DMS53 treated with DMSO at 0.1 percent for 48 hours (cell line): ENCODE data around the gene CCBE1.

Experiments
- DNase-seq: peaks from one replicate; lab custom pipeline; 2025; ENCODE audit not compliant: unreplicated experiment; lab: John Stamatoyannopoulos, UW

Gene CCBE1

DNA sequence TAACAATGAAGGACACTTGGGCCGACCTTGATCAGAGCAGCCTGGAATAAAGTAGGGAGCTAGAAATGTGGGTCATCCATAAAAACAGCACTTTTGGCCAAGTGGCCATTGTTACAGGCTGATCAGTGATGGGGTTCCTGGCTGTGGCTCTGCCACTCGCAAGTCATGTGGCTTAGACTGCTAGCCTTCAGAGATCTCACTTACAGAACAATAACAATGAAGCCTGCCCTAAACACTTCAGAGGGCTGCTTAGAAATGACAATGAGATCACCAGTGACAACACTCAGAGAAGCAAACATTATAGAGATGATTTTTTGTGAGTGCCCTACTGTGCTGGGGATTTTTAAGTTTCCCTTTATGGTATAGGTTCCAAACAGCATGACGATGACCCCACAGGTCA is 230.2 kb downstream of the CCBE1 start:
- peak; percentile 19 for DNase-seq

DNA sequence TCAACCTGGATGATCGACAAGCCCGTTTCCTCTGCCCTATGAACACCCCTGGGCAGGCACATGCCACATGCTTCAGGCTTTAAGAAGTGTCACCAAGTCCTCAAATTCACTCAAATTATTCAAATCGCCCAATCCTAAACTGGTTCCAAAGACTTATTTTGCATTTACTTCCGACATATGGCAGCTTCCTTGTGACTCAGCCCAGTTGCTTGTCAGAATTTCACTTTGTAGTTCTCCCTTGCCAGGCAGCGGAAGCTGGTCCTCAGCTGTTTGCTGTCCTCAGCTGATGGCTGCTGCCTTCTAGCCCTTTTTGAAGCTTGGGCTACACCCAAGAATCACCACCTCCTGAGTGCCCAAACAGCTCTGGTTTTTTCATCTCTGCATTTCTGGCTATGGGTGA is 232.7 kb downstream of the CCBE1 start:
- no peak for DNase-seq

DNA sequence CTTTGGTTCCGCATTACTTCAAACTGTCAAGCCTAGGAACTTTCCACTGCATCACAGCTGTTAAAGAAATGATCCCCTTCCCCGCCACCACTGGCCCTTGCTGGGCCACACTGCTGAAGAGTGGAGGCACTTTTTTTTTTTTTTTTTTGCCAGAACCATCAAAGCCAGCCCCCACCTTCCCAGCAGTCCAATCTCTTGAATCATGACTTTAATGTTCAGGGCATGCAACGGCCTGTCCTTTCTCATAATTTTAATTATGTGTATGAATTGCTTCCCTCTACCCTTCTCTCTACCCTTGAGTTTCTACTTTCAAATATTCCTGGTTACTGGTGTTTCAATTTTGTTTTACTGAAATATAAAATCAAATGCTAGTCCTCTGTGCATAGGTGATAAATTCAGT is 236.1 kb downstream of the CCBE1 start:
- DNase-seq = no peak

DNA sequence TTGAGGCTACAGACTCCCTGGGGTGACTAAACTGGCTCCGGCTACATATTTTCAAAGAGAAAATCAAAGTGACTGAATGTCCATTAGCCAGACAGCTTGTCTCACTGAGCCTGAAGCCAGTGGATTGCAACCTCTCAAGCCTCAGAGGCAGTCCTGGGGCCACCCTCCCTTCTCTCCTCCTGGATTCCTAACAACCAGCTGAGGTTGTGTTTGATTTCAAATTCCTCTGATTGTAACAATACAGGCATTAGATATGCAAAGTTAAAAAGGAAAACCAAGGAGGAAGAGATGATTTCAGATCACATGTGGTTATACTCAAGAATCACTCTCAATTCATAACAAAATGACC is 237.2 kb downstream of the CCBE1 start:
- no peak for DNase-seq

DNA sequence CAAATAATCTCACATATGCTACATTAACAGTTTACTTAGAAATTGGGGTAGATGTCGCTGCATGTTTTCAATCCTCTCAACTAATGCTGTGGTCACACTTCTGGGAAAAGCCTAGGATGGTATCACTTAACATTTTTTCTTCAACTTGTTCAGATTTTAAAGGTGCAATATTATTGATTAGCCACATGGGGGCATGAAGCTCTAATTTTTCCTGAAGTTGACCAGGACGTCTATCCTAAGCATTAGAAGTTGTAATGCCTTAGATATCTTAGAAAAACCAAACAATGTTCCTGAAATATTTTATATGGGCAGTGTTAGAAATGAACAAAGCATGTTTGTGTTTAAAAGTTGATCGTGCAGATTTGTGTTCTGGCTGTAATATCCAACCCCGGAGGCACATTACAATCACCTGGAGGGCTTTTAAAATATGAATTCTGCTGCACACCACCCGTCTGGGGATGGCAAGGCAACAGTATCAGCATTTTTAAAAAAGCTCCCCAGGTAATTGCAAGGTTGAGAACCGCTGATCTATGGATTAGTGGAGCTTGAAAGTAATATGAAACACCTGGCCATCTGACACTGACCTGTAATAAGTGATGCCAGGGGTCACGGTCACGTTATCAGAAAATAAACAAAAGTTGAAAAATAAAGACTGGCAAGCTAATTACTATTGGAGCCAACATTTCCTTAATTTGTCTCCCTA is 237.7 kb downstream of the CCBE1 start:
- peak; percentile 75 for DNase-seq

DNA sequence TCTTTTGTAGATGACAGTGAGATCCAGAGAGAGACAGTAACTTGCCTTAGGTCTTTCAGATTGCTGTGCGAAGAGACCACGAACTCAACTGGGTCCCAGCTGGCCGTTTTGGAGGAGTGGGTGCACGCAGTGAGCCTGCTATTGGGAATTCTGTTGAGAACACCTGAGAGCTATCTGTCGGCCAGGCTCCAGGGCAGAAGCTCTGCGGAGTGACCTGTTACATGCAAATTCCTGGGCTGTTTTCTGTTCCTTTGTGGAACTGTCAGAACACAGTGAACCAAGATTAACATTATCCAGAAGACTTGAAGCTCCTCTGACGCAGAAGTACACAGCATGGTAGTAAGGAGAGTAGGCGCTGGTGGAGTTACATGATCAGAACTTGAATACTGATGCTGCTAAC is 238.6 kb downstream of the CCBE1 start:
- no peak for DNase-seq

DNA sequence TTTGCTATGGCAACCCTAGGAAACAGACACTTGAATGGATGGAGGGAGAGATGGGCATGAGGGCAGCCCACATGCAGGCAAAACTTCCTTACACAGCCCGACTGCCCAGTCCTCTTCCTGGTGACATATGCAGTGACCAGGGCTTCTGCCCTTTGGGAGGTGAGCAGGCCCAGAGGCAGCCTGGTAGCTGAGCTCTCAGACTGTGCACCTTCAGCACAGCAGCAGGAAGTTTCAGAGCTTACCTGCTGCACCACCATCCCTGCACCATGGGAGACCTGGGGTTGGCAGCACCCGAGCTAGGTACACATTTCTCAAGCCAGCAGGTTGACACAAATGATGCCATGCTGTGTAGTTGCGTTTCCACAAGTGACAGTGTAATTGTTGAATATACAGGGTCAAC is 240.6 kb downstream of the CCBE1 start:
- DNase-seq = no peak

DNA sequence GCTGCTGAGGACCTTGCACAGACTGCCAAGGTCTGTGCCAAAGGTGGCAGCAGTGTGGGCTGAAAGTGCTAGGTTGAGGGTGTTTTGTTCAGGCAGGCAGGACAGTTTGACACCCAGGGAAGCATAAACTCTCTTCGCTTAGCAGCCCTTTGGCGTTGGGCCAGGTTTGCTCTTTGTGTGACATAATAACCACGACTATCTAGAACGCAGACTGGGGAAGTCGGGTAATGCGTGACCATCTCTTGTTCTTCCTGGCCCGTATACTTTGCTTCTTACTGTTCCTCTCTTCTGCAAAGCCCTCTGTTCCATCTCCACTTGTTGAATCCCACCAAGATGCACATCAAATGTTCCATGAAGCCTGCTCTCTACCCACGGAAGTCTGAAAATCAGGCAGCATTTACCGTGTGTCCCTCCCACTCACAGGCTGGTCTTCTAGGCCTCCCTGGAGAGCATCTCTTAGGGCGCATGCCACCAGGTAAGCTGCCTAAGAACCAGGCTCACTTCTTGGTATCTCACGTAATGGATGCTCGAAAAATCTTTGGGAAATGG is 241.4 kb downstream of the CCBE1 start:
- DNase-seq = no peak

DNA sequence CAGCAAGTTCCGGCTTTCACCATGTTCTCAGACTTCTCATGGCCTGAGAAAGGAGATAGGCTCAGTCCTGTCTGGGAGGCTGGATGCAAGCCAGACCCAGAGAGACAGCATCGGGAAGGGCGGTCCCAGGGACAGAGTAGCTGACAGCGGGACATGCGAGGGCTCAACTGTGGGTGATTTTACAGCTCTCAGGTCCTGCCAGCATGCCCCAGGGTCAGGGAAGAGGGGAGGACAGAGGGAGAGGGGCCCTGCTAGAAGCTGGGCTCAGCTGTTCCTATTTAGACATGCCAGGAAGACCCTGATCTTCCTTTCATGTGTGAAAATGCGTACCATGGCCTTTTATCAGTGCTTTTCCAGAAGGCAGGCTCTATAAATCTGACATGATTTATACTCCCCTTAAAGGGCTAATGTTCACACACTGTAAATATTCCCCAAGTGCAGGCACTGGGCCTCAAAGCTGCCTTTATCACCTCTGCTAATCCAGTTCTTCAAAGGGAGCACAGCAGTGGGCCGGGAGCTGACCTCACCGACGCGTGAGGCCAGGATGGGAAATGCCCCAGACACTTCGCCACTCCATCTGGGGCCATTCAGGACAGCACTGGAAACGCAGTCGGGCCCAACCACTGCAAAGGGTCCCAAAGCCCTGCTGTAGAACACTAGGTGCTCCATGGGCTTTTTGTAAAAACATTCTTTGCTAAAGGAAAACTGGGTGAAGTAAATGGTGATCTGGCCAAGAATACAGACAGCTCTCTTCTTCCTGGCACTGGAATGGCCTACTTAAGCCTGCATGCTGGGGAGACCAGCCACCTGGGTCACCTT is 242.1 kb downstream of the CCBE1 start:
- no peak for DNase-seq

DNA sequence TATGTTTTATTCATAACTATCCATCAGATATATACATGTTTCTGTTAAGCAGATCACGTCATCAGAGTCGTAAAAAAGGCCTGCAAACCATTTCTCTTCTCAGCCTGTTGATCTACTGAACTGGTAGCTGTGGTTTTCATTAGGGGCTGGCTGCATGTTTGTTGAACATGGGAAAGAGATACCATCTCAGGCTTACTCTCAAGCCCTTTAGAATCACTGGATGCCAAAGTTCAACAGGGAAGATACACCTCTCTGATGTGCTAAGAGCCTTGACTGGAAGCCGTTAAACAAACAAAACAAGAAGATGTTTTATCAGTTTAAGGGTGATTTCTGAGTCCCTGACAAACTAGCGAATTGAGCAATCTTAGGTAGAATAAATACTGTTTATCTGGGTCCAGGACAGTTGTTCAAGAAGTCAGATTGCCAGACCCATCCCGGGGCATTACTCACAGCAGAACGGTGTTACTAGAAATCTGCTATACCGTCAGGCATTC is 243.7 kb downstream of the CCBE1 start:
- no peak for DNase-seq

DNA sequence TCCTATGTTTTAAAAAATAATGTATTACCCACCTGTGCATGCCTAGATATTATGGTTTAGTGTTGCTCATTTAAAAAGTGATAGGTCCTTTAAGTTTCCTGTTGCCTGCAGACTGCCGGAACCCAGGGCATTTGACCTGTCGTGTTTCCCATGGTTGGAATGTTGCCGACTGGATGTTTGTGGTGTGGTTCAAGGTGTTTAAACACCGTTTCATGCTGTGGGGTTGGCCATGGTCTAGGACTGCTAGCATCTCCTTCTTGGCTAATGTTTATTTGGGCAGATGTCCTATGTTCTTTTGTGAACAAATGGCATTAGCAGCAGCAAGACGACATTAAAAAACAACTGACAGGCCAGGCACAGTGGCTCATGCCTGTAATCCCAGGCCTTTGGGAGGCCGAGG is 245.3 kb downstream of the CCBE1 start:
- no peak for DNase-seq

DNA sequence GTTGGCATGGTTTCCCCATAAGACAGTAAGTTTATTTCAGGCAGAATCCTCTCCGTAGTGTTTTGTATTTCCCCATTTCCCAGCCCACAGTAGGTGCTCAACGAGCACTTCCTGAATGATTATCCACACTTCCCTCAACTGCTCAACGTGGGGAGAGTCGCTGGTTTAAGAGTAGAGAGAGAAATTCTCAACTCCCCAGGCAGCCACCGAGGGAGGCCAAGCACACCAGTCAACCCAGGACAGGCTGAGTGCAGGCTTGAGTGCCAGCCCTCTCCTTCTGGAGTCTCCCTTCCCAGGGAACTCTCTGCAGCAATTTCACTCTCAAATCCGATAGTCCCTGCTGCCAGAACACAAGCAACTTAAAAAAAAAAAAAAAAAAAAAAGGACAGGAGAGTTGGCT is 246.2 kb downstream of the CCBE1 start:
- no peak for DNase-seq

DNA sequence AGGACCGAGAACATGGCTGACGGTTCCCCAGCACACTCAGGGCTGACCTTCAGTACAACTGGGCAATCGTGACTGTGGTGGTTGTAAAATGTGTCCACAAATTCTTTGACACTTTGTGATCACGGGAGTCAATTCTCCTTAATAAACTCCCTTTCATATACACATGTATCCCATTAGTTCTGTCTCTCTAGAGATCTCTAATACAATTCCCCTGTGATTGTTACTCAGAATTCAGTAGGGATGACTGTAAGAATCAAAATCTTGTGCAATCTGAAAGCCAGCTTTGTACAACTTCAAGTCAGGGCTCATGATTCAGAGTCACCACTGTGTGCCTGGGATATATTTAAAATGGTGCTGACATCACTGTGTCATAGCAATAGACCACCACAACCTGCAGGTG is 248.7 kb downstream of the CCBE1 start:
- no peak for DNase-seq

DNA sequence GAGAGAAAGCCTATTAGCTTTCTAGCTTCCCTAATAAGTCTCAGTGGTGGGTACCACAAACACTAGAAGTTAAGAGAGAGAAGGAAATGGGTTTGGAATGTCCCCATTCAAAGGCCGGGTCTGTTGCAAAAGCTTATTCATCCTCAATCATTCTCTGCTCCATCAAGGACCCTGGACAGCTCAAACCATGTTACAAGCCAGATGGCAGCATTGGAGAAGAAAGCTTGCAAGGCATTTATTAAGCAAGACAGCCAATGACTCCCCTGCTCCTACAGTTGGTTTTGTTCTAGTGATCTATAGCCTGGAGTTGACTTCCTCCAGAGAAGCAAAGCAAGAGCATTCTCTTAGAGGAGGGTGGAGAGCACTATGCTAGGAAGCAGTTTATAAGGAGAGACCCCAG is 251.2 kb downstream of the CCBE1 start:
- no peak for DNase-seq

DNA sequence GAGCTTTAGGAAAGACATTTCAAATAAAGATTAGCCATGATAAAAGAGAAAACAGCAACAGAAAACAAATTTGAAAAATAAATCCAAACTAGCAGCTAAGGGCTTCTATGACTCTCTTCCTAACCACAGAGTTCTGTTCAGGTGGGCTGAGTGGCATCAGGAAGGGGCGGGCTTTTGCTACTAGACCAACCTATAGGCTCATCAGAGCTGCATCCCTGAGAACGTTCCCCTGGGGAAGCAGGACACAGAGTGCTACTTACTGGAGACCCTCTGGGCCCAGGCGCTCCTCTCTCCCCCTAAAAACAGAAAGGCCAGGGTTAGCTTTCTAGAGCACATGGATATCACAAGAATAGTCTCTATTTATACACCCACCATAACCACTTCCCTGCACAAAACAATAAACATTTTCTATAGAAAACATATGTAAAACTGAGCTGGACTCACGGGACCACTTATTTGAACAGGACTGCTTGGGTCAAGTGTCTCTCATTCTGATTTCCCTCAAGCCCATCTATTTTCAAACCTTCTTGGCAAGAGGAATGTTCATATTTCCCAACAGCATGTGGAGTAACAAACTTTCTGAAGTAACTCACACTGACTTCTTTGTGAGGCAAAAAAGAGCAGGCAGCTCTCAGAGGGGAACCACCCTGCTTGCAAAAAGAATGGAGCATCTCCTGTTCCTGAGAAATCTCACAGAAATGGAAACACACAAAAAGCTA is 259.2 kb downstream of the CCBE1 start:
- no peak for DNase-seq

DNA sequence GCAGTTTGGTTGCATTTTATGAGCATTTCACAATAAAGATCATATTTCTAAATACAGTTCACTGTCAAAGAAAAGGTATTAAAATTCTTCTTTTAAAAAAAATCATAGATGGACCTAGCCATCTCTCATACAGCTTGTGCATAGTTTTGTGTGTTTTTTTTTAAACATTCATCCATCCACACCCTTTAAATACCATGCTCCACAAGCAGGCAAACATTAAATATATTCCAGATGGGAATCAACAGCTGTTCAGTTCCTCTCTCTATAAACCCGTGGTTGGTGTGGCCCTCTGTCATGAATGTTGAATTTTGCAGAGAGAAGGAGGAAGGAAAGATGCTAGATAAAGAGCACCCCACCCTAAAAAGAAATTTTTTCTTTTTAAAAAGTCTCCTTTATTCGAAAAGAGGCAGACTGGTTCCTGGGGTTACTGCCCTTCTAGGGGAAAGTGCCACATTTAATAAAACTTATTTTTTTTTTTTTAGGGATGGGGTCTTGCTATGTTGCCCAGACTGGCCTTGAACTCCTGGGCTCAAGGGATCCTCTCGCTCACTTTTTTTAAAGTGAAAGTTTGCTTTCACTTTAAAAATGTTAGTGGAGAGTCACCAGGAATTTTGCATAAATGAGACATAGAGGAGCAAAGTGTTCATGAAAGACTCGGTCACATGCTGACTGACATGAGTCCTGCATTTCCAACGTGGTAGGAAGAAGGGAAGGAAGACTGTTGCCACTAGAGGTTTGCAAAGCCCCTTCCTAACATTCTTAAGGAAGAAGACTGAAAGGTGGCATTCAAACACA is 264.2 kb downstream of the CCBE1 start:
- no peak for DNase-seq

DNA sequence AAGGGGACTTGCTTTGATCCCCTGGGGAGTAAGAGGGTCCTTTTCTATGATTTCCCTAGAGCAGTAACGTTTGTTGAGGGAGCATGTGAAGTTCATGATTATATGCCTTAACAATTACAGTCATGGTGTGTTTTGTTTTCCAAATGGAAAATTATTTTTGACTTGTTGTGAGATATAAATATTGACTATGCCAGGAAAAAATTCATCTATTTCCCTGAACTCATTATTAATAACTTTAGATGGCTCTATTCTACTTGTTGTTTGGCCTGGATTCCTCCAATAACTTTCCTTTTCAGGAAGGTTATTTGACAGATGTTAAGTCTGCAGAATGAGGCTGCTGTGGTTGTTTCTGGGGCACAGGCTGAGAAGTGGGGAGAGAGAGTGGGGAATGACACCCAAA is 266.1 kb downstream of the CCBE1 start:
- no peak for DNase-seq

DNA sequence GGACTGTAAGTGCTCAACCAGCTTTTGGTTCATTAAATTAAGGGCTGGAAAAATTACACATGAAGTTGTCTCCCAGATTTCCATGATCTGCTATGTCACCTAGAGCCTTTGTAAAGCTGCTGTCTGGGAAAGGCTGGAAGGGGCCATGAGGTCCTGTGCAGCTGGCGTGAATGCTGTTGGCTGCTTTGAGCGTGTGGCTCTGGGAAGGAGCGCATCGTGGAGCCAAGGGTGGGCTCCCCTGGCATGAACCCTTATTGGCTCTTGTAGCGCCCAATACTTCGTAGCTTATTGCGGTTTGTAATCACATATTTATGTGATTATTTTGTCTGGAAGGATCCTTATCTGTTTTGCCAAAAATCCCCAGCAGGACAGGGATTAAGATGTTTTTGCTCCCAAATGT is 267.6 kb downstream of the CCBE1 start:
- no peak for DNase-seq

DNA sequence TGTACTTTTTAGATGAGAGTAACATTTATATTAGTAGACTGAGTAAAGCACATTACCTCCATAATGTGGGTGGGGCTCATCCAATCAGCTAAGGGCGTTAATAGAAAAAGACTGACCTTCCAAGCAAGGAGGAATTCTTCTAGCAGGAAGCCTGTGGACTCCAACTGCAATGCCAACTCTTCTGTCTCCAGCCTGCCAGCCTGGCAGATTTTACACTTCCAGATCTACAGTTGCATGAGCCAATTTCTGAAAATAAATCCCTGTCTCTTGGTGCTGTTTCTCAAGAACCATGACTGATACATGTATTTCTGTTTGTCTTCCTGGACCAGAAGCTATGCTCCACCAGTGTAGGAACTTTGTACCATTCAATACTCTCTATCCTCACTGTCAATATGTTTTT is 269.2 kb downstream of the CCBE1 start:
- DNase-seq = no peak

DNA sequence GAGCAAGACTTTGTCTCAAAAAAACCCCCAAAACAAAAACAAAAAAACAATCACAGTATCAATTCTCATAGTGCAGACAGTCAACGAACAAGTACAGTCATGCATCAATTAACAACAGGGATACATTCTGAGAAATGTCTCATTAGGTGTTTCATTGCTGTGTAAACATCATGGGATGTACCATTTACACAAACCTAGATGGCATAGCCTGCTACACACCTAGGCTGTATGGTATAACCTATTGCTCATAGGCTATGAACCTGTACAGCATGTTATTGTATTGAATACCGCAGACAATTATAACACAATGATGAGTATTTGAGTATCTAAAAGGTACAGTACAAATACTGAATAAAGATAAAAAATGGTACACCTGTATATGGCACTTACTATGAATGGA is 270.4 kb downstream of the CCBE1 start:
- no peak for DNase-seq

DNA sequence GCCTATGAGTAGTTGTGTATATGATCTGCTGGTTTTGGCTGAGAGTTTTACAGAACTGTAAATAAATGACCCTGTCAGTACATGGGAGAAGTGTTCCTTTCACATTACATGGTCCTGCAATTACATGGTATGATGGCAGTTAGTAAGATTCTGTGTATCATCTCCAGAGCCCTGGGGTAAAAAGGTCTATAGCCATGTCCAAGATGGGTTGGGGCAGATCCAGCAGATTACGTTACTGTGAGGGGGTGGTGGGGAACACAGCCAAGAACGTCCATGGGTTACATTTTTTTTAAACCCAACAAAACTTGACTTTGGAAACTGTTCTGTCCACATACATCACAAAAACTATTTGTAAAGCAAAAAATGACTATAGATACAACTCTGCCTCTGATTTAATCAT is 274.0 kb downstream of the CCBE1 start:
- DNase-seq = no peak
